ENCODE results near the gene CELF2.

- no peak for TF ChIP-seq CTCF (IDR thresholded peaks at IDR 0.05)
- TF ChIP-seq EP300 (IDR thresholded peaks at IDR 0.05) = no peak
These were observed 28.5 kb downstream of the CELF2 start for GRCh38 chr10:11045995-11046775.
